ENCODE measurements around the gene TRAPPC11.
"Not testable (repeated sequence)": the region's sequence is repeated elsewhere in the genome, so short reads cannot be mapped to it uniquely, and the experiment has no call there.

The TRAPPC11 gene
- total RNA-seq: 80.5 to 111 (median 89.7) reads per million in 4 experiments

DNA sequence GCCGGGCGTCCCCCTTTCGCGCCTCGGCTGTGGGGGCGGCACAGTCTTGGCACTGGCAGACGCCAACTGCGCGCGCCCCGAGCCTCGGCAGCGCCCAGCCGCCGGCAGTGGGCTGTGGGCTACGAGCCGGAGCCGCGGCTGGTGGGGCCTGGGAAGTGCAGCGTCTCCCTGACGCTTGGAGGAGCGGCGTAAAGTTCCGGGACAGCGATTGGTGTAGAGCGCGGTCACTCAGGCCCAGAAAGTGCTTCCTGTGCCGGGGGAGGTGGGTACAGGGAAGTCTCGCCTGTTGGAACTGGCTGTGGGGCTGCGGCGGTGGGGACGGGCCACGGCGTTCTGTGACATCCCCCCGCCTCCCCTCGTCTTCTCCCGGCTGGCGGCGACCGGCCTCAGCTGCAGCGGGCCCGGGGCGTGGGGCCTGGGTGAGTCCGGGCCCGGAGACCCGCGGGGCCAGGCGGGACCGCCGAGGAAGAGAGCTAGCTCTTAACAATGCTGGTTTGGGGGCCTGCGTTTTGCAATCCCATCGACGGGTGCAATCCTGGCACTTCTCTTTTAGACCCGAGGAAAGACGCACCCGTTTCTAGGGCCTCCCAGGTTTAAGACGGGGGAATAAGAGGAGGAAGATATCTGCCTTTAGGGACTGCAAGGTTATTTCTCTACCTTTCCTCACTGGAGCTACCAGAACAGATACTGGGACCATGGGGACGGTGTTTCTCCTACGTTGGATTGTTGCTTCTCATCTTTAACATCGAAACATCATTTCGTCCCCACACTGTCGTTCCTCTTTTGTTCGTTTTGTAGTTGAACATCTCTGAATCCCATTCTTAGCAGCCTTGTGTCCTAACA, at the start of gene TRAPPC11, which contains the start of gene RWDD4:
Gene TRAPPC11, plus strand, starts transcription at position 265 of the 843 bp plus-strand sequence. CDS start 4,575 bp downstream, outside the sequence.
Gene RWDD4, minus strand, starts transcription at position 157 of the 843 bp plus-strand sequence. CDS start 233 bp downstream, outside the sequence.
- DNase-seq: peak; percentile 91

- no peak for DNase-seq
These were observed 49.1 kb upstream of the TRAPPC11 start for GRCh38 chr4:183610033-183610432.

DNA sequence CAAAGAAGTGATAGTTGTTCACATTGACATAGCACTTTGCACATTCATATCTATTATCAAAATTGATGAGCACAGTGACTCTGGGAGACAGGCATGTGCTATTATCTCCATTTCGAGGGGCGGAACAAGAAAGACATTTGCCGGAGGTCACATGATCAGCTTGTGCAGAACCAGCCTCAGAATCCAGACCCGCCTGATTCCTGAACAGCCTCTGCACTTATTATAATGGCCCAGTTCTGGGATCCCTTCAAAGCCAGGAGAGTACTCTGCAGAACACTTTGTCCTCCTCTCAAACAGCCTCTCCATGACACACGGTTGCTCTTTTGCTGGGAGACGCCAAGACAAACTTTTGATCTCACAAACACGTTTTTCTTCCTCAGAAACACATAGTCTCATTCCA, 48.5 kb upstream of the TRAPPC11 start:
- DNase-seq: no peak

DNA sequence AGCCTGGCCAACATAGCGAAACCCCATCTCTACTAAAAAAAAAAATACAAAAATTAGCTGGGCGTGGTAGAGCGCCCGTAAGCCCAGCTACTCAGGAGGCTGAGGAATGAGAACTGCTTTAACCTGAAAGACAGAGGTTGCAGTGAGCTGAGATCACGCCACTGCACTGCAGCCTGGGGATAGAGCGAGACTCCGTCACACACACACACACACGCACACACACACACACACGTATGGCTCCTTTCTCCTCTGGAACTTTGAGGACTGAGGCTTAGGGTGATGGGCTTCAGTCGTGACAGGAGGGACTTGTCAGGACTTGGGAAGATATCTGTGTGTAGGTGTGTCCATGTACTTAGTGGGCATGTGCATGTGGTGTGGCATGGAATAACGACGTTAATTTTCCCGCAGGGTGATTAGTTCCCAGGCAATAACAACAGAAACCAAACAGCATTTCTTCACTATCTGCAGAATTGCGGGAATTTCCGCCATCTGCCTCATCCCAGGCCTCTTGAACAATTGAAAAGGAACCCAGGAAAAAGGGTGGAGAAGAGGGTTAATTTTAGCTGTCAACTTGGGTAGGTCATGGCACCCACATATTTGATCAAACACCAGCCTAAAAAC, 47.8 kb upstream of the TRAPPC11 start:
- DNase-seq: no peak

- no peak for DNase-seq
These were observed 46.5 kb upstream of the TRAPPC11 start for GRCh38 chr4:183612329-183613250.

- DNase-seq: no peak
These were observed 42.0 kb upstream of the TRAPPC11 start for GRCh38 chr4:183617075-183617474.

DNA sequence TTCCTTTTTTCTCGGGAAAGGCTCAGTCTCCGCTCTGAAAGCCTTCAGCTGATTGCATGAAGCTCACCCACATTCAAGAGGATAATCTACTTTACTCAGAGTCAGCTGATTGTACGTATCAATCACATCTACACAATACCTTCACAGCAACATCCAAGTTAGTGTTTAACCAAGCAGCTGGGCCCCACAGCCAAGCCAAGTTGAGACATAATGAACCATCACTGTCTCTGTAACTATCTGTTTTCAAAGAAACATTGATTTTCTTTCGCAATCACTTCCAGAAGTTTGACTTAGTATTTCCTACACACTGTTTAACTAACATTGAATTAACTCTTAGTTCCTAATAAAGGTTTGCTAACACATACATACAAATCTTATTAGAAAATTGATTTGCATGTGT, 40.4 kb upstream of the TRAPPC11 start:
- no peak for DNase-seq

DNA sequence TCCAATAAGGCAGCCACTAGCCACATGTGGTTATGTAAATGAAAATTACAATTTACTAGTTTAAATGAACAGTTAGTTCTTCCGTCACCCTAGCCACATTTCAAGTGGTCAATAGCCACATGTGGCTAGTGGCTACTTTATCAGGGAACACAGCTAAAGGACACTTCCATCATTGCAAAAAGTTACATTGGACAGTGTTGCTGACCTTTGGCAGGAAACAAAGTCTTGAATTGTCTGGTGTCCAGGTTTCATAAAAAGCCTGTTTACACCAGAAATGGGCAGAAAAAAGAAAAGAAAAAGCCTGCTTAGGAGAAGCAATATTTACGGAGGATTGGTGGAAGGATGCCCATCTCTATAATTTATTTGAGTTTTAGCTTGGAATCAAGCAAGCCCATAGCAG, 38.7 kb upstream of the TRAPPC11 start:
- DNase-seq: no peak

DNA sequence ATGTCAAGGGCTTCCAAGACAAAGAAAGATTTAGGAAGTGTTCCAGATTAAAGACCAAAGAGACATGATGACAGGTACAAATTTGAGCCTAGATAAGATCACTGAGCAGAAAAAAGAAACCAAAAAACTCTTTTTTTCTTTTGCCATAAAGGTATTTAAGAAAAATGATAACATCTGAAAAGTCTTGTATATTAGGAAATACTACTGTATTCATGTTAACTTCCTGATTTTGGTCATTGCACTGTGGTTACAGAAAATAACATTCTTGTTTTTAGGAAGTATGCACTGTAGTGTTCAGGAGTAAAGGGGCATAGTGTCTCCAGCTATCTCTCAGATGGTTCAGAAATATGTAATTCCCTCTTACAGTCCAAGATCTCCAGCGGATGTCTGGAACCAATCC, 37.2 kb upstream of the TRAPPC11 start:
- no peak for DNase-seq

GRCh38 chr4:183624548-183624947, 34.5 kb upstream of the TRAPPC11 start:
- no peak for DNase-seq

GRCh38 chr4:183626168-183626567, 32.9 kb upstream of the TRAPPC11 start:
- DNase-seq: no peak

DNA sequence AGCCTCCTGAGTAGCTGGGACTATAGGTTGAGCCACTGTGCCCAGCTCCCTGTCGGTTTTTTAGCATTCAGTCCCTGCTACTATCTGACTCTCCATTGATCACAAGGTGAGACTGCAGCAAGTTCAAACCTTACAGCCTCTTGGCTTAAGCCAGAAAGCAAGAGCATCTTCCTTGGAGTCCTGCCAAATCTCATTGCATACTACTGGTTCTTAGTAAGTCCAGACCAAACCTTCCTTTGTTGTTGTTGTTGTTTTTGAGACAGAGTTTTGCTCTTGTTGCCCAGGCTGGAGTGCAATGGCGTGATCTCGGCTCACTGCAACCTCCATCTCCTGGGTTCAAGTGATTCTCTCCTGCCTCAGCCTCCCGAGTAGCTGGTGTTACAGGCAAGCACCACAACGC, 31.8 kb upstream of the TRAPPC11 start:
- DNase-seq: not testable (repeated sequence)

DNA sequence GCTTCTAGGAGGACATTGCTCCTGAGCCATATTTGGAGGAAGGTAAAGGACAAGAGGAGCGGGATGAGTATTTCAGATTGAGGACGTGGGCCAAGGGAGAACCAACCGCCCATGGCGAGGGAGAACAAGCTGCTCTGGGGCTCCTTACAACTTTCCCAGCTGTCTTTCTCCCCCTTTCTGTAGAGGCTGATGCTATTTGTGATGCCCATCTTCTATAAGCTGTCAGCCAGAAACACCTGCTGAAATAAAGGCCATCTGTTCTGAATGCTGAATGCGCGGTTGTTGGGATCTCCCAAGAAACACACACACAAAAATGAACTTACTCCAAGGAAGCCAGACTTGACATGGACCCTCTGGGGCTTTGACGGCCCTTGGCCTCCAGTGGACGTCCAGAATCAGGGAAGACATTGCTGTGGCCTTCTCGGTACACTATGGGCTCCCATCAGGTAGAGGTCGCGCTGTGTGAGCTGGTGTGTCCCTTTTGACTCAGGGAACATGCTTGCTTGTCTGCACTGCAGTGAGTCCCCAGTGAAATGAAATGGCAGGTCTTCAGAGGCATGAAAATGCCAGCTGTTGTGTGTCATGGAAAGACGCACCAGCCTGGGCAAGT, 31.0 kb upstream of the TRAPPC11 start:
- DNase-seq: no peak

- DNase-seq: no peak
These were observed 27.4 kb upstream of the TRAPPC11 start for GRCh38 chr4:183631577-183632198.

DNA sequence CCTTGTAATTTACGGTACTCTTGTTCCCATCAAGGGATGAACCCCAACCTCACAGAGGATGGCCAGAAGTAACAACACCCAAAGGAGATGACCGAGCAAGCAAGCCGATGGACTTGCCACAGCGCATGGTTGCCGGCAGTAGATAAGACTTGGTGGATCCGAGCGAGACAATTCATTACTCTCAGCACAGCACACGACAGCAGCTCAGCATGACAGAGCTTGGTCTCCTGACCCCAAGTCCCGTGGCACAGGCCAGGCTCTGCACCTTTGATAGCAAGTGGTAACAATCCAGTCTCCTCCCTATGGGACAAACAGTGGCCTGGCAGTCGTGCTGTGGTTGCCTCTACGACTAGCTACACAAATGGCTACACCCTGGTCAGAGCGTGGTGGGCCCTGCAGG, 26.4 kb upstream of the TRAPPC11 start:
- no peak for DNase-seq

DNA sequence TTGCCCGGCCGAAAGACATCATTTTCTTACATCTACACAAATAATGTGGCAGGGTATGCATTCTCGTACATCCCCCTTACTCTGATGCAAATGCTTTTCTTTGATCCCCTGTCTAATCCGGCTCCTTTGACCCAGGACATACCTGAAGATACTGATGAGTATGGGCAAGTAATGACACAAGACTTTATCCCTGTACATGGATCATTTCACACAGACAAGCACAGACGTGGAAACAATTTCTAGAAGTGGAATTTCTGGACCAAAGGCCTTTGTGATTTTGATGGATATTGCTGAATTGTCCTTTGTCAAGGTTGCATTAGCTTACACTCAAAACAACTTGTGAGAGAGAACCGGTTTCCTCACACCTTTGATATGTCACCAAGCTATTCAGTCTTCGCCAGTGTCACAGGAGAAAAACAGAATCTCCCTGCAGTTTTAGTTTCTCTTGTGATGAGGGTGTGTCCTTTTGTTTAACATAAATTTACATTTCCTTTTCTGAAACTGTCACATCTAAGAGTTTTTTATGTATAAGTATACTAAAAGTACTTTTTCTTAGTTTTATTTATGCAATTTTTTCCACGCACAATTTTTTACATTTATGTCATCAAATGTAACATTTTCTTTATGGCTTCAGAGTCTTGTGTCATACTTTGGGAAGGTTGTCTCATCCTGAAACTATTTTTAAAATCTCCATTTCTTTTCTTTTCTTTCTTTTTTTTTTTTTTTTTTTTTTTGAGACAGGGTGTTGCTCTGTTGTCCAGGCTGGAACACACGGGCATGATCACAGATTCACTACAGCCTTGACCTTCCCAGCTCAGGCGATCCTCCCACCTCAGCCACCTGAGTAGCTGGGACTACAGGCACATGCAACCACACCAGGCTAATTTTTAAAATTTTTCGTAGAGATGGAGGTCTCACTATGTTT, 25.4 kb upstream of the TRAPPC11 start:
- no peak for DNase-seq

GRCh38 chr4:183635321-183635720, 23.8 kb upstream of the TRAPPC11 start:
- DNase-seq: no peak

- no peak for DNase-seq
These were observed 23.4 kb upstream of the TRAPPC11 start for GRCh38 chr4:183635741-183636140.

DNA sequence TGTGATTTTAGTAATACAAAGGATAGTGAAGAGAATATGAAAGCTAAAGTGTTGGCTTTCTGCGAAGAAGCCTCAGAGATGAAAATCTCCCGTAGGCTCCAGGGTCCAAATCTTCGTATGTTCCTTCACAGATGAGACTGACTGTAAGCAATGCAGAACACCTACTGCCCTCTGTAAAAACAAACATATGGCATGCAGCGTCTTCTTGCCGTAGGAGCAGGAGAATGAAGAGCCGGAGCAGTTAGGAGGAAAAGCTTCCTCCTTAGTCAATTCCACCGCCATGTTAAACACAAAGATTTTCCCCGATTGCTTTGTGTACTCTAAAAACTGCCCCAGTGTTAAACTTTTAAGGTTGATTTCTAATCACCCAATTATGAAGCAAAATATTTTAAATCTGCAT, 22.6 kb upstream of the TRAPPC11 start:
- DNase-seq: no peak

GRCh38 chr4:183636923-183637322, 22.2 kb upstream of the TRAPPC11 start:
- DNase-seq: no peak

- DNase-seq: no peak
These were observed 21.6 kb upstream of the TRAPPC11 start for GRCh38 chr4:183637461-183637860.
